Neural cell (in vitro differentiated cells): ENCODE measurements around the gene CCNK. TPM values are rescaled to one million over a fixed set of nuclear protein-coding genes. Genes with fewer than 3 reads are reported as not detected.

Experiments
- H2AFZ ChIP-seq: fragments of 200-600, 300-800 bp; sonication (generic), shearing (Covaris generic); 2 replicates; pipeline ENCODE4 v1.6.0; 2014; ENCODE audit warnings: low read depth, mild to moderate bottlenecking, antibody characterized with exemption, low read length, moderate library complexity
- H3F3A ChIP-seq: fragments of 200-600 bp; shearing (Covaris generic); 2 replicates; pipeline ENCODE4 v1.6.1; 2016; ENCODE audit warnings: mild to moderate bottlenecking, moderate library complexity, mixed read lengths, antibody characterized with exemption, low read length; ENCODE audit not compliant: insufficient read depth, poor library complexity, severe bottlenecking
- H3K27ac ChIP-seq: fragments of 200-600, 300-800 bp; sonication (generic), shearing (Covaris generic); 2 replicates; pipeline ENCODE4 v1.5.1; 2014; ENCODE audit warnings: mild to moderate bottlenecking, low read length, moderate library complexity
- H3K27me3 ChIP-seq: fragments of 300-800, 200-600 bp; sonication (generic), shearing (Covaris generic); 2 replicates; pipeline ENCODE4 v1.6.0; 2014; ENCODE audit warnings: mild to moderate bottlenecking, low read depth, low read length, moderate library complexity; ENCODE audit not compliant: insufficient read depth
- H3K36me3 ChIP-seq: fragments of 300-800, 200-600 bp; sonication (generic), shearing (Covaris generic); 2 replicates; pipeline ENCODE4 v1.5.1; 2014; ENCODE audit warnings: mild to moderate bottlenecking, antibody characterized with exemption, low read length, moderate library complexity; ENCODE audit not compliant: insufficient read depth
- H3K4me2 ChIP-seq: fragments of 300-800, 200-600 bp; sonication (generic), shearing (Covaris generic); 2 replicates; pipeline ENCODE4 v1.6.0; 2014; ENCODE audit warnings: mild to moderate bottlenecking, low read length
- H3K4me3 ChIP-seq: fragments of 300-800, 200-600 bp; sonication (generic), shearing (Covaris generic); 2 replicates; pipeline ENCODE4 v1.5.1; 2014; ENCODE audit warnings: mild to moderate bottlenecking, low read length, moderate library complexity
- H3K79me2 ChIP-seq: fragments of 200-600 bp; shearing (Covaris generic); replicated peaks from 2 replicates; pipeline ENCODE4 v1.6.0; 2014; ENCODE audit warnings: mild to moderate bottlenecking, low read length, moderate library complexity; ENCODE audit not compliant: insufficient read depth
- H3K9ac ChIP-seq: fragments of 300-800, 200-600 bp; sonication (generic), shearing (Covaris generic); 2 replicates; pipeline ENCODE4 v1.6.1; 2016; ENCODE audit warnings: mild to moderate bottlenecking, low read length, mixed read lengths
- H3K9me2 ChIP-seq: fragments of 200-600 bp; shearing (Covaris generic); 2 replicates; pipeline ENCODE4 v1.6.1; 2016; ENCODE audit warnings: mild to moderate bottlenecking, low read length, mixed read lengths; ENCODE audit not compliant: insufficient read depth
- H3K9me3 ChIP-seq: fragments of 200-600, 300-800 bp; sonication (generic), shearing (Covaris generic); 2 replicates; pipeline ENCODE4 v1.6.1; 2016; ENCODE audit warnings: mild to moderate bottlenecking, mixed run types, low read length, moderate library complexity, mixed read lengths
- H4K20me1 ChIP-seq: fragments of 200-600 bp; shearing (Covaris generic); 2 replicates; pipeline ENCODE4 v1.6.1; 2016; ENCODE audit warnings: mild to moderate bottlenecking, mixed run types; ENCODE audit not compliant: insufficient read depth
- CTCF ChIP-seq: fragments of 450-650 bp; IDR thresholded peaks from 2 replicates; pipeline ENCODE4 v1.5.1; 2014; ENCODE audit warnings: antibody characterized with exemption, mild to moderate bottlenecking, moderate library complexity; ENCODE audit not compliant: poor library complexity, severe bottlenecking
- EP300 ChIP-seq: fragments of 450-650 bp; conservative IDR thresholded peaks from 2 replicates; pipeline ENCODE4 v1.6.1; 2014; ENCODE audit warnings: antibody characterized with exemption, mild to moderate bottlenecking, moderate library complexity; ENCODE audit not compliant: poor library complexity, severe bottlenecking
- EZH2 ChIP-seq: fragments of 200-600, 300-800 bp; shearing (Covaris generic), sonication (generic); IDR thresholded peaks from 2 replicates; pipeline ENCODE4 v1.6.1; 2014; ENCODE audit warnings: antibody characterized with exemption, low read length, borderline replicate concordance, mild to moderate bottlenecking; ENCODE audit not compliant: insufficient read depth, poor library complexity, severe bottlenecking
- MXI1 ChIP-seq: fragments of 450-650 bp; conservative IDR thresholded peaks from 2 replicates; pipeline ENCODE4 v1.6.1; 2014; ENCODE audit warnings: antibody characterized with exemption, mild to moderate bottlenecking; ENCODE audit not compliant: poor library complexity, severe bottlenecking
- POLR2AphosphoS5 ChIP-seq: IDR thresholded peaks from 2 replicates; pipeline ENCODE4 v1.6.1; 2012
- RAD21 ChIP-seq: fragments of 450-650 bp; conservative IDR thresholded peaks from 2 replicates; pipeline ENCODE4 v1.6.1; 2014; ENCODE audit warnings: antibody characterized with exemption, mild to moderate bottlenecking, moderate library complexity
- REST ChIP-seq: IDR thresholded peaks from 2 replicates; pipeline ENCODE4 v1.6.1; 2012; ENCODE audit warnings: borderline replicate concordance
- SMC3 ChIP-seq: fragments of 450-650 bp; conservative IDR thresholded peaks from 2 replicates; pipeline ENCODE4 v1.6.1; 2014; ENCODE audit warnings: antibody characterized with exemption, mild to moderate bottlenecking, moderate library complexity; ENCODE audit not compliant: poor library complexity
- TAF1 ChIP-seq: IDR thresholded peaks from 2 replicates; pipeline ENCODE4 v1.6.1; 2012; ENCODE audit warnings: low read depth
- polyA plus RNA-seq: library from polyadenylated mRNA; depleted of rRNA; stranded (reverse); fragments of >200 nt; gene quantifications from 2 replicates; pipeline ENCODE4 v1.2.3, GENCODE V29; 2014

CCNK gene
- polyA plus RNA-seq, 1 donor from 2014 or later: 11.2 TPM

GRCh38 chr14:99518441-99519346 is 37.5 kb downstream of the CCNK start:
- H3K36me3 ChIP-seq: no peaks in the 10 kb centered on the region
- H3K9me2 ChIP-seq: no peaks in the 10 kb centered on the region
- H3K4me3 ChIP-seq: no peak overlapping the region
- H2AFZ ChIP-seq: no peak overlapping the region
- no peaks in the 10 kb centered on the region for H3K9me3 ChIP-seq
- no peak overlapping the region for H3K27ac ChIP-seq
- H4K20me1 ChIP-seq: no peaks in the 10 kb centered on the region
- H3K79me2 ChIP-seq: peaks cover 5% of the 10 kb centered on the region
- no peaks in the 10 kb centered on the region for H3F3A ChIP-seq
- no peak overlapping the region for H3K9ac ChIP-seq
- TF ChIP-seq POLR2AphosphoS5: no peak
- peak; percentile 93 for TF ChIP-seq RAD21
- TF ChIP-seq CTCF: peak; percentile 90
- TF ChIP-seq SMC3: peak; percentile 92
- no peak for TF ChIP-seq REST
- no peak overlapping the region for H3K4me2 ChIP-seq
- H3K27me3 ChIP-seq: no peaks in the 10 kb centered on the region

GRCh38 chr14:99519347-99519881 is 38.2 kb downstream of the CCNK start:
- Histone ChIP-seq H3F3A (no peaks in the 10 kb centered on the region), H2AFZ (no peak overlapping the region), H3K36me3 (no peaks in the 10 kb centered on the region), H4K20me1 (no peaks in the 10 kb centered on the region), H3K27ac (no peak overlapping the region), H3K9ac (no peak overlapping the region), H3K9me2 (no peaks in the 10 kb centered on the region), H3K4me3 (no peak overlapping the region), H3K9me3 (no peaks in the 10 kb centered on the region), H3K79me2 (peaks cover 5% of the 10 kb centered on the region), H3K27me3 (no peaks in the 10 kb centered on the region), H3K4me2 (no peak overlapping the region)
- TF ChIP-seq RAD21: no peak
- TF ChIP-seq POLR2AphosphoS5: no peak
- no peak for TF ChIP-seq TAF1
- TF ChIP-seq EP300: no peak
- no peak for TF ChIP-seq MXI1
- no peak for TF ChIP-seq SMC3
- no peak for TF ChIP-seq REST
- no peak for TF ChIP-seq CTCF
- TF ChIP-seq EZH2: no peak
